HL-60/S4 (cell line): ENCODE measurements around the gene TMTC2.

Experiments used
- in situ Hi-C: fragments of 300-500 bp; cut with MboI; formaldehyde crosslinking; loops from 2 replicates; pipeline ENCODE4 v1.14.3; 2022; ENCODE audit warnings: low sequenced_read_pairs

The TMTC2 gene

GRCh38 chr12:83003026-83003425 is 316.3 kb downstream of the TMTC2 start:
- in situ Hi-C loops, result no loop called here

GRCh38 chr12:83005534-83006197 is 319.0 kb downstream of the TMTC2 start:
- in situ Hi-C loops, result no loop called here

- in situ Hi-C loops, result no loop called here
These were observed 322.0 kb downstream of the TMTC2 start for GRCh38 chr12:83008703-83009102.

- in situ Hi-C loops, result no loop called here
These were observed 323.6 kb downstream of the TMTC2 start for GRCh38 chr12:83010169-83010804.

- in situ Hi-C loops, result no loop called here
These were observed 328.9 kb downstream of the TMTC2 start for GRCh38 chr12:83015390-83016217.

GRCh38 chr12:83016218-83016835 is 329.6 kb downstream of the TMTC2 start:
- in situ Hi-C loops, result no loop called here

GRCh38 chr12:83016991-83017390 is 330.3 kb downstream of the TMTC2 start:
- in situ Hi-C loops, result no loop called here

GRCh38 chr12:83018088-83018487 is 331.4 kb downstream of the TMTC2 start:
- in situ Hi-C loops, result no loop called here

- in situ Hi-C loops, result no loop called here
These were observed 340.5 kb downstream of the TMTC2 start for GRCh38 chr12:83027021-83027723.

- in situ Hi-C loops, result no loop called here
These were observed 344.5 kb downstream of the TMTC2 start for GRCh38 chr12:83031196-83031595.

GRCh38 chr12:83036847-83037246 is 350.1 kb downstream of the TMTC2 start:
- in situ Hi-C loops, result no loop called here

GRCh38 chr12:83039413-83039812 is 352.7 kb downstream of the TMTC2 start:
- in situ Hi-C loops, result no loop called here

- in situ Hi-C loops, result no loop called here
These were observed 353.6 kb downstream of the TMTC2 start for GRCh38 chr12:83040339-83040738.

GRCh38 chr12:83040991-83041390 is 354.3 kb downstream of the TMTC2 start:
- in situ Hi-C loops, result no loop called here

- in situ Hi-C loops, result no loop called here
These were observed 355.9 kb downstream of the TMTC2 start for GRCh38 chr12:83042441-83043200.

GRCh38 chr12:83044736-83045135 is 358.0 kb downstream of the TMTC2 start:
- in situ Hi-C loops, result no loop called here

- in situ Hi-C loops, result no loop called here
These were observed 359.3 kb downstream of the TMTC2 start for GRCh38 chr12:83046019-83046418.

- in situ Hi-C loops, result no loop called here
These were observed 362.6 kb downstream of the TMTC2 start for GRCh38 chr12:83049306-83049705.

- in situ Hi-C loops, result no loop called here
These were observed 366.3 kb downstream of the TMTC2 start for GRCh38 chr12:83052890-83053541.

- in situ Hi-C loops, result no loop called here
These were observed 370.7 kb downstream of the TMTC2 start for GRCh38 chr12:83057436-83057835.
